GM23338 (cell line): ENCODE results near the gene SLC22A16.

Experiments
- CREB1 ChIP-seq: fragments of 250-450 bp; sonication (Bioruptor Pico); IDR thresholded peaks from 2 replicates; pipeline ENCODE4 v1.5.0; 2020; ENCODE audit warnings: low read depth, mild to moderate bottlenecking, moderate library complexity
- CTCF ChIP-seq, 2 experiments: fragments of 200-600 bp in 1 of 2; sonication (generic) in 1 of 2; conservative IDR thresholded peaks; 2 replicates each; pipeline versions ENCODE4 v1.5.1 to v1.6.1; 2016 to 2017; ENCODE audit warnings: antibody characterized with exemption in 2 of 2, low read depth in 2 of 2, mild to moderate bottlenecking in 2 of 2, moderate library complexity in 1 of 2
- EZH2 ChIP-seq: fragments of 200-600 bp; sonication (generic); IDR thresholded peaks from one replicate; pipeline ENCODE4 v1.8.0; 2017; ENCODE audit warnings: antibody characterized with exemption, mild to moderate bottlenecking, low read depth; ENCODE audit not compliant: unreplicated experiment
- EZH2phosphoT487 ChIP-seq: fragments of 200-600 bp; sonication (generic); IDR thresholded peaks from one replicate; pipeline ENCODE4 v1.8.1; 2018; ENCODE audit warnings: antibody characterized with exemption; ENCODE audit not compliant: unreplicated experiment
- JUNB ChIP-seq: IDR thresholded peaks from one replicate; pipeline ENCODE4 v1.6.1; 2016; ENCODE audit warnings: antibody characterized with exemption; ENCODE audit not compliant: unreplicated experiment
- POLR2AphosphoS5 ChIP-seq: IDR thresholded peaks from 2 replicates; pipeline ENCODE4 v1.6.1; 2016; ENCODE audit warnings: antibody characterized with exemption, low read depth
- STAT1 ChIP-seq: IDR thresholded peaks from one replicate; pipeline ENCODE4 v1.6.1; 2016; ENCODE audit warnings: antibody characterized with exemption; ENCODE audit not compliant: unreplicated experiment
- ZNF331 ChIP-seq: fragments of 250-450 bp; sonication (Bioruptor Pico); IDR thresholded peaks from 2 replicates; pipeline ENCODE4 v1.5.0; 2020; ENCODE audit warnings: low read depth, mild to moderate bottlenecking, moderate library complexity
- TF ChIP-seq, protein P1 (sequence below): IDR thresholded peaks from one replicate; pipeline ENCODE4 v1.6.1; 2018; ENCODE audit warnings: antibody characterized with exemption; ENCODE audit not compliant: unreplicated experiment
- TF ChIP-seq, protein P2 (sequence below): IDR thresholded peaks from 2 replicates; pipeline ENCODE4 v1.6.1; 2016; ENCODE audit warnings: antibody characterized with exemption

DNA sequence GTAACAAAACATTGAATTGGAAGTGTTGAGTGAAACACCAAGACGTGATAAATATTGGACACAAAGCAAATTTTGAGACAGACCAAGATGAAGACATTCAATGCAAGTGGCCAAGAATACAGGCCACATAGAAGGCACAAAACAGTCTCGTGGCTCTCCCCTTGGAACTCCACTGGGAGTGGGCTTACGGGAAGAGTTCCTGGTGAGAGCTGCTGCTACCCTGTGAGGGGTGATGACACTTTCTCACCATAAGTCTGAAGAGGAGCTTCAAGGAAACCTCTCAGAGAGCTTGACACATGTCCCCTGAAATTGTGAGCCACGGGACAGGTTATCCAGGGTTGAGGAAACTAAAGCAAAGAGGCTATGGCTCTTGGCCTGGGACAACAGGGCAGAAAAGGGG lies 48.6 kb upstream of the SLC22A16 start:
- no peak for TF ChIP-seq CTCF (conservative IDR thresholded peaks at IDR 0.05; ENCODE audit: low read depth in 2 of 2)
- TF ChIP-seq EZH2: no peak
- TF ChIP-seq POLR2AphosphoS5: no peak
- no peak for TF ChIP-seq CREB1
- TF ChIP-seq JUNB: no peak
- TF ChIP-seq, protein P1, sequence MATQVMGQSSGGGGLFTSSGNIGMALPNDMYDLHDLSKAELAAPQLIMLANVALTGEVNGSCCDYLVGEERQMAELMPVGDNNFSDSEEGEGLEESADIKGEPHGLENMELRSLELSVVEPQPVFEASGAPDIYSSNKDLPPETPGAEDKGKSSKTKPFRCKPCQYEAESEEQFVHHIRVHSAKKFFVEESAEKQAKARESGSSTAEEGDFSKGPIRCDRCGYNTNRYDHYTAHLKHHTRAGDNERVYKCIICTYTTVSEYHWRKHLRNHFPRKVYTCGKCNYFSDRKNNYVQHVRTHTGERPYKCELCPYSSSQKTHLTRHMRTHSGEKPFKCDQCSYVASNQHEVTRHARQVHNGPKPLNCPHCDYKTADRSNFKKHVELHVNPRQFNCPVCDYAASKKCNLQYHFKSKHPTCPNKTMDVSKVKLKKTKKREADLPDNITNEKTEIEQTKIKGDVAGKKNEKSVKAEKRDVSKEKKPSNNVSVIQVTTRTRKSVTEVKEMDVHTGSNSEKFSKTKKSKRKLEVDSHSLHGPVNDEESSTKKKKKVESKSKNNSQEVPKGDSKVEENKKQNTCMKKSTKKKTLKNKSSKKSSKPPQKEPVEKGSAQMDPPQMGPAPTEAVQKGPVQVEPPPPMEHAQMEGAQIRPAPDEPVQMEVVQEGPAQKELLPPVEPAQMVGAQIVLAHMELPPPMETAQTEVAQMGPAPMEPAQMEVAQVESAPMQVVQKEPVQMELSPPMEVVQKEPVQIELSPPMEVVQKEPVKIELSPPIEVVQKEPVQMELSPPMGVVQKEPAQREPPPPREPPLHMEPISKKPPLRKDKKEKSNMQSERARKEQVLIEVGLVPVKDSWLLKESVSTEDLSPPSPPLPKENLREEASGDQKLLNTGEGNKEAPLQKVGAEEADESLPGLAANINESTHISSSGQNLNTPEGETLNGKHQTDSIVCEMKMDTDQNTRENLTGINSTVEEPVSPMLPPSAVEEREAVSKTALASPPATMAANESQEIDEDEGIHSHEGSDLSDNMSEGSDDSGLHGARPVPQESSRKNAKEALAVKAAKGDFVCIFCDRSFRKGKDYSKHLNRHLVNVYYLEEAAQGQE: no peak
- TF ChIP-seq EZH2phosphoT487: no peak
- no peak for TF ChIP-seq ZNF331
- no peak for TF ChIP-seq STAT1
- TF ChIP-seq, protein P2, sequence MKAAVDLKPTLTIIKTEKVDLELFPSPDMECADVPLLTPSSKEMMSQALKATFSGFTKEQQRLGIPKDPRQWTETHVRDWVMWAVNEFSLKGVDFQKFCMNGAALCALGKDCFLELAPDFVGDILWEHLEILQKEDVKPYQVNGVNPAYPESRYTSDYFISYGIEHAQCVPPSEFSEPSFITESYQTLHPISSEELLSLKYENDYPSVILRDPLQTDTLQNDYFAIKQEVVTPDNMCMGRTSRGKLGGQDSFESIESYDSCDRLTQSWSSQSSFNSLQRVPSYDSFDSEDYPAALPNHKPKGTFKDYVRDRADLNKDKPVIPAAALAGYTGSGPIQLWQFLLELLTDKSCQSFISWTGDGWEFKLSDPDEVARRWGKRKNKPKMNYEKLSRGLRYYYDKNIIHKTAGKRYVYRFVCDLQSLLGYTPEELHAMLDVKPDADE: no peak
